CD4-positive, alpha-beta T cell (primary cell): ENCODE results near the gene SGIP1. TPM values are rescaled to one million over a fixed set of nuclear protein-coding genes. Genes with fewer than 3 reads are reported as not detected.

Experiments
- ATAC-seq: fragments of 200-7000 bp; cut with Tn5 transposase; one replicate; pipeline ENCODE4 v1.10.0; 2022; ENCODE audit warnings: mild to moderate bottlenecking; ENCODE audit not compliant: poor library complexity
- CTCF ChIA-PET: fragments of 350-600 bp; sonication (Branson Sonifier 250); formaldehyde crosslinking; loops from one replicate; lab custom pipeline; 2021; ENCODE audit warnings: antibody characterized with exemption, inconsistent platforms; lab: Charles Lee
- POLR2A ChIA-PET: fragments of 350-600 bp; sonication (Branson Sonifier 250); formaldehyde crosslinking; loops from one replicate; lab custom pipeline; 2021; ENCODE audit warnings: antibody characterized with exemption, inconsistent platforms; lab: Charles Lee
- DNase-seq, 14 experiments: peaks; one replicate each; pipeline ENCODE4 v3.0.0-alpha.2; 2013 to 2020; ENCODE audit warnings: mixed read lengths in 2 of 14
- H3K27ac ChIP-seq, 2 donors: one replicate each; pipeline versions ENCODE4 v1.5.1 to v1.7.0; 2013; ENCODE audit warnings: low read length in 2 of 2, low read depth in 1 of 2, mild to moderate bottlenecking in 1 of 2
- H3K27me3 ChIP-seq, 2 experiments: 1 replicate in 1 of 2; 2 replicates in 1 of 2; pipeline versions ENCODE4 v1.6.1 to v1.7.0; 2013; ENCODE audit warnings: low read length in 2 of 2, control low read depth in 1 of 2, mild to moderate bottlenecking in 1 of 2, moderate library complexity in 1 of 2; ENCODE audit not compliant: insufficient read depth in 2 of 2, control insufficient read depth in 1 of 2
- H3K36me3 ChIP-seq: one replicate; pipeline ENCODE4 v1.6.1; 2013; ENCODE audit warnings: low read length, control low read depth; ENCODE audit not compliant: insufficient read depth
- H3K4me1 ChIP-seq: one replicate; pipeline ENCODE4 v1.6.1; 2013; ENCODE audit warnings: low read length, control low read depth; ENCODE audit not compliant: insufficient read depth
- H3K4me3 ChIP-seq: one replicate; pipeline ENCODE4 v1.5.1; 2013; ENCODE audit warnings: mild to moderate bottlenecking, low read length, moderate library complexity
- H3K9me3 ChIP-seq, 2 experiments: 1 replicate in 1 of 2; 2 replicates in 1 of 2; pipeline versions ENCODE4 v1.6.1 to v1.7.0; 2013; ENCODE audit warnings: low read length in 2 of 2, mild to moderate bottlenecking in 2 of 2, control low read depth in 1 of 2, moderate library complexity in 1 of 2; ENCODE audit not compliant: control insufficient read depth in 1 of 2, insufficient read depth in 1 of 2
- H3K27ac Mint-ChIP-seq: one replicate; pipeline ENCODE4 v1.8.0; 2020; ENCODE audit warnings: mixed read lengths
- H3K27me3 Mint-ChIP-seq: one replicate; pipeline ENCODE4 v1.8.0; 2021; ENCODE audit warnings: mixed read lengths
- H3K36me3 Mint-ChIP-seq: one replicate; pipeline ENCODE4 v1.8.0; 2021; ENCODE audit warnings: low read depth, mixed read lengths
- H3K4me1 Mint-ChIP-seq: one replicate; pipeline ENCODE4 v1.8.0; 2021; ENCODE audit warnings: low read depth, mixed read lengths
- H3K4me3 Mint-ChIP-seq: one replicate; pipeline ENCODE4 v1.8.0; 2020; ENCODE audit warnings: mild to moderate bottlenecking, mixed read lengths
- H3K9me3 Mint-ChIP-seq: one replicate; pipeline ENCODE4 v1.8.0; 2020; ENCODE audit warnings: mixed read lengths
- CTCF ChIP-seq: fragments of 200-600 bp; IDR thresholded peaks from one replicate; pipeline ENCODE4 v1.8.0; 2022; ENCODE audit warnings: antibody characterized with exemption, mild to moderate bottlenecking
- intact Hi-C, 2 experiments: fragments of 100-400 bp; cut with DNase I in 1 of 2; cut with micrococcal nuclease in 1 of 2; formaldehyde crosslinking; loops; one replicate each; pipeline versions ENCODE4 v1.15.1 to v1.9.0; 2023 to 2025; cut with DNase I, micrococcal nuclease
- total RNA-seq, 174 experiments: library from RNA in 2 of 174; stranded (reverse) in 2 of 174; gene quantifications; one replicate each; pipeline ENCODE4 v1.2.3 and lab custom pipeline; 2021 to 2026

The SGIP1 gene
- total RNA-seq, 2 experiments from 2014 or later, result 0.84 TPM; not detected in 1

GRCh38 chr1:66506991-66507390 is 27.0 kb upstream of the SGIP1 start:
- Mint-ChIP-seq H3K9me3 (no peaks in the 10 kb centered on the region), H3K27me3 (peaks cover 40% of the 10 kb centered on the region), H3K36me3 (no peaks in the 10 kb centered on the region), H3K4me1 (no peaks in the 10 kb centered on the region), H3K4me3 (no peak overlapping the region), H3K27ac (no peak overlapping the region)
- ATAC-seq, result no peak
- H3K27ac ChIP-seq, result no peak overlapping the region
- no peak for TF ChIP-seq CTCF
- no peaks in the 10 kb centered on the region for H3K4me1 ChIP-seq
- H3K36me3 ChIP-seq, result no peaks in the 10 kb centered on the region
- H3K9me3 ChIP-seq, result no peaks in the 10 kb centered on the region
- no peak overlapping the region for H3K4me3 ChIP-seq
- H3K27me3 ChIP-seq, result peaks cover 3 to 5% of the 10 kb centered on the region in 2 experiments
- intact Hi-C loops, result no loop called here
- ChIA-PET POLR2A (no interaction called here), CTCF (no interaction called here)
- no peak for DNase-seq

- POLR2A ChIA-PET, result no interaction called here
- peaks cover 36% of the 10 kb centered on the region for H3K27me3 Mint-ChIP-seq
- H3K4me3 Mint-ChIP-seq, result no peak overlapping the region
- H3K27ac ChIP-seq, result no peak overlapping the region
- intact Hi-C loops, result no loop called here
- H3K4me1 ChIP-seq, result no peaks in the 10 kb centered on the region
- H3K36me3 ChIP-seq, result no peaks in the 10 kb centered on the region
- ATAC-seq, result no peak
- CTCF ChIA-PET, result no interaction called here
- H3K4me1 Mint-ChIP-seq, result no peaks in the 10 kb centered on the region
- no peak overlapping the region for H3K27ac Mint-ChIP-seq
- peaks cover 0 to 3% of the 10 kb centered on the region in 2 experiments for H3K27me3 ChIP-seq
- DNase-seq, result no peak
- TF ChIP-seq CTCF, result no peak
- no peaks in the 10 kb centered on the region for H3K9me3 Mint-ChIP-seq
- H3K36me3 Mint-ChIP-seq, result no peaks in the 10 kb centered on the region
- no peak overlapping the region for H3K4me3 ChIP-seq
- no peaks in the 10 kb centered on the region for H3K9me3 ChIP-seq
Measured at GRCh38 chr1:66510407-66510806, 23.5 kb upstream of the SGIP1 start.

GRCh38 chr1:66511118-66511517 is 22.8 kb upstream of the SGIP1 start:
- Mint-ChIP-seq H3K27me3 (peaks cover 35% of the 10 kb centered on the region), H3K4me3 (no peak overlapping the region), H3K4me1 (no peaks in the 10 kb centered on the region), H3K36me3 (no peaks in the 10 kb centered on the region), H3K27ac (no peak overlapping the region), H3K9me3 (no peaks in the 10 kb centered on the region)
- TF ChIP-seq CTCF, result no peak
- Histone ChIP-seq H3K36me3 (no peaks in the 10 kb centered on the region), H3K9me3 (no peaks in the 10 kb centered on the region), H3K27me3 (peaks cover 0 to 3% of the 10 kb centered on the region in 2 experiments), H3K4me3 (no peak overlapping the region), H3K27ac (no peak overlapping the region), H3K4me1 (no peaks in the 10 kb centered on the region)
- ChIA-PET CTCF (no interaction called here), POLR2A (no interaction called here)
- intact Hi-C loops, result no loop called here
- ATAC-seq, result no peak
- no peak for DNase-seq
